PC-9 (cell line): ENCODE measurements around the gene SNCA. TPM values are rescaled to one million over a fixed set of nuclear protein-coding genes. Genes with fewer than 3 reads are reported as not detected.

ENCODE experiments used
- BruUV-seq: library from RNA; stranded (reverse); fragments of 400-500 nt; replicated peaks from 2 replicates; lab custom pipeline; 2021; lab: Mats Ljungman, UMichigan
- CTCF ChIA-PET: fragments of 300-600 bp; sonication (Branson Sonifier 250); formaldehyde crosslinking; loops from one replicate; lab custom pipeline; 2022; ENCODE audit warnings: antibody characterized with exemption; lab: Charles Lee
- POLR2A ChIA-PET: fragments of 300-600 bp; sonication (Branson Sonifier 250); formaldehyde crosslinking; loops from one replicate; lab custom pipeline; 2022; ENCODE audit warnings: antibody characterized with exemption; ENCODE audit not compliant: unreplicated experiment; lab: Charles Lee
- DNase-seq, 2 experiments: peaks; one replicate each; pipeline versions ENCODE4 v3.0.0 to v3.0.0-alpha.2; 2015 to 2022; ENCODE audit warnings: mixed read lengths in 1 of 2
- H2AFZ ChIP-seq: fragments of 200-600 bp; sonication (generic); 2 replicates; pipeline ENCODE4 v1.8.1; 2017; ENCODE audit warnings: antibody characterized with exemption
- H3F3A ChIP-seq: fragments of 200-600 bp; sonication (generic); 2 replicates; pipeline ENCODE4 v1.8.1; 2017; ENCODE audit warnings: antibody characterized with exemption, mild to moderate bottlenecking, low read depth; ENCODE audit not compliant: insufficient read depth
- H3K27ac ChIP-seq: fragments of 200-600 bp; sonication (generic); 2 replicates; pipeline ENCODE4 v1.6.1; 2016; ENCODE audit warnings: mixed run types
- H3K27me3 ChIP-seq: fragments of 200-600 bp; sonication (generic); 2 replicates; pipeline ENCODE4 v1.6.1; 2016; ENCODE audit warnings: low read depth, mixed run types; ENCODE audit not compliant: insufficient read depth
- H3K36me3 ChIP-seq: fragments of 200-600 bp; sonication (generic); 2 replicates; pipeline ENCODE4 v1.6.1; 2016; ENCODE audit warnings: low read depth, mixed run types
- H3K4me1 ChIP-seq: fragments of 200-600 bp; sonication (generic); replicated peaks from 2 replicates; pipeline ENCODE4 v1.6.1; 2016; ENCODE audit warnings: mixed run types; ENCODE audit not compliant: insufficient read depth
- H3K4me2 ChIP-seq: fragments of 200-600 bp; sonication (generic); 2 replicates; pipeline ENCODE4 v1.6.1; 2017; ENCODE audit warnings: mixed run types
- H3K4me3 ChIP-seq: fragments of 200-600 bp; sonication (generic); 2 replicates; pipeline ENCODE4 v1.6.1; 2016; ENCODE audit warnings: mixed run types
- H3K79me2 ChIP-seq: fragments of 200-600 bp; sonication (generic); 2 replicates; pipeline ENCODE4 v1.6.1; 2017; ENCODE audit warnings: low read depth, mixed run types
- H3K9me2 ChIP-seq: fragments of 200-600 bp; sonication (generic); 2 replicates; pipeline ENCODE4 v1.8.1; 2017; ENCODE audit warnings: mild to moderate bottlenecking; ENCODE audit not compliant: insufficient read depth
- H3K9me3 ChIP-seq: fragments of 200-600 bp; sonication (generic); 2 replicates; pipeline ENCODE4 v1.8.1; 2016; ENCODE audit warnings: low read depth; ENCODE audit not compliant: insufficient read depth
- H4K20me1 ChIP-seq: fragments of 200-600 bp; sonication (generic); 2 replicates; pipeline ENCODE4 v1.8.1; 2017; ENCODE audit not compliant: insufficient read depth
- EZH2 ChIP-seq: fragments of 200-600 bp; sonication (generic); IDR thresholded peaks from 2 replicates; pipeline ENCODE4 v1.8.0; 2017; ENCODE audit warnings: antibody characterized with exemption, low read depth
- intact Hi-C: fragments of 100-400 bp; cut with micrococcal nuclease; formaldehyde crosslinking; loops from one replicate; pipeline ENCODE4 v1.10.0; 2022; ENCODE audit not compliant: unreplicated experiment
- total RNA-seq: library from RNA; stranded (reverse); gene quantifications from 2 replicates; pipeline ENCODE4 v1.2.3, GENCODE V29; 2021
- TF ChIP-seq, protein P1 (sequence below): fragments of 200-600 bp; sonication (generic); conservative IDR thresholded peaks from 2 replicates; pipeline ENCODE4 v1.6.1; 2017; ENCODE audit warnings: mixed run types, antibody characterized with exemption, mild to moderate bottlenecking, moderate library complexity

SNCA gene
- total RNA-seq, 1 experiment from 2014 or later = 4.8 TPM

DNA sequence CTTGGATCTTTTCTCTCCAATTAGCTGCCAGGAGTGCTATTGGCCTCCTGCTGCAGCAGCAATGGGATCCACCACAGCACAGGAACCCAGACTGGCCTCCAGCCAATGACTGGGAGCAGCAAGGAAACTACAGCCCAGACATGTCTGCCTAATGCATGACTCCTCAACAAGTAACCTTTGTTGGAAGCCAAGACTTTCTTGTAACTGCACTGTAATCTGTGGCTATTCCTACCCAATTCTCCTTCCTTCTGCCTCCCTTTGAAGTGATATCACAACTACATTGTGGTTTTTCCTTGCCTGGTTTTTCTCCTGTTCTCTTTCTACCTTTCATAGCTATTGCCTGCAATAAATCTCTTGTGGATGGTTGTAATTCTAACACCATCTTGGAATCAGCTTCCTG is 39.8 kb downstream of the SNCA start:
- Histone ChIP-seq H3K9me3 (no peaks in the 10 kb centered on the region), H3K4me3 (no peak overlapping the region), H4K20me1 (no peaks in the 10 kb centered on the region), H3K27ac (no peak overlapping the region), H3F3A (no peaks in the 10 kb centered on the region), H3K79me2 (no peaks in the 10 kb centered on the region), H2AFZ (no peak overlapping the region), H3K4me1 (no peaks in the 10 kb centered on the region), H3K4me2 (no peak overlapping the region), H3K27me3 (no peaks in the 10 kb centered on the region), H3K36me3 (no peaks in the 10 kb centered on the region), H3K9me2 (no peaks in the 10 kb centered on the region)
- BruUV-seq = no TSS peak
- DNase-seq = no peak
- ChIA-PET CTCF (no interaction called here), POLR2A (no interaction called here)
- TF ChIP-seq, protein P1, sequence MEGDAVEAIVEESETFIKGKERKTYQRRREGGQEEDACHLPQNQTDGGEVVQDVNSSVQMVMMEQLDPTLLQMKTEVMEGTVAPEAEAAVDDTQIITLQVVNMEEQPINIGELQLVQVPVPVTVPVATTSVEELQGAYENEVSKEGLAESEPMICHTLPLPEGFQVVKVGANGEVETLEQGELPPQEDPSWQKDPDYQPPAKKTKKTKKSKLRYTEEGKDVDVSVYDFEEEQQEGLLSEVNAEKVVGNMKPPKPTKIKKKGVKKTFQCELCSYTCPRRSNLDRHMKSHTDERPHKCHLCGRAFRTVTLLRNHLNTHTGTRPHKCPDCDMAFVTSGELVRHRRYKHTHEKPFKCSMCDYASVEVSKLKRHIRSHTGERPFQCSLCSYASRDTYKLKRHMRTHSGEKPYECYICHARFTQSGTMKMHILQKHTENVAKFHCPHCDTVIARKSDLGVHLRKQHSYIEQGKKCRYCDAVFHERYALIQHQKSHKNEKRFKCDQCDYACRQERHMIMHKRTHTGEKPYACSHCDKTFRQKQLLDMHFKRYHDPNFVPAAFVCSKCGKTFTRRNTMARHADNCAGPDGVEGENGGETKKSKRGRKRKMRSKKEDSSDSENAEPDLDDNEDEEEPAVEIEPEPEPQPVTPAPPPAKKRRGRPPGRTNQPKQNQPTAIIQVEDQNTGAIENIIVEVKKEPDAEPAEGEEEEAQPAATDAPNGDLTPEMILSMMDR = no peak
- no peak for TF ChIP-seq EZH2
- intact Hi-C loops = no loop called here

DNA sequence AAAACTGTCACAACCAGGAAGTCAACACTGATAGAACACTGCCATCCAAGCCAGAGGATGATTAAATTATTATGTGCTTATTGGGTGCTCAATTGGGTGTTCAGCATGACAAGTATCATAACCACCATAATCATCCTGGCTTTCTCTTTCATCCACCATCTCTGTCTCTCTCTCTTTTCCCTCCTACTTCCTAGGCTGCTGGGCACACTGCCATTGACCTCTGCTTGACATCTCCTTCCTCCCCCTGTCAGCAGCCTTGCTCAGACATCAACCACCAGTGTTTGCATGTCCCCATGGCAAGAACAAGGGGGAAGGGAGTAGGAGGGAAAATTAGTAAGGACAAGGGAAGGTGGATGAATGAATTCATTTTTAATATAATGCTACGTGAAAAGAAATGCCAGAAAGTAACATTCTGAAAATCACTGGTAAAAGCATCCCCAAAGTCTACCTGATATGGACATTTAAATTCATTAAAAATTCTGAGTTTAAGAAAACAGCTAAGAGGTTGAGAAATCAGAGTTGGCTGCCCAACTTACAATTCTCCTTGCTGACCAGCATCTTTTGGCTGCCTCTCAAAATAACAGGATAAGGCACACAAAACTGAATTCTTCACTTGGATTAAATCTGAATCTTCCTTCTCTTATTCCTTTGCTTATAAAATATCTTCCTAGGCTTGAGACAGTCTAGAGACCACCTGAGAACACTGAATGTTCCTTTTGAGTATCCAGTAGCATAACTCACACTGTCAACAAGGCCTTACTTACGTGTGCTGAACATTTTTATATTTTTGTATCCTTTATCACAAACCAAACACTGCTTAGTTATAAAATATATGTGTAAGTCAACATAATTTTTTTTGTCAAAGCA is 48.5 kb downstream of the SNCA start:
- H2AFZ ChIP-seq = no peak overlapping the region
- no peak for DNase-seq
- H3K9me3 ChIP-seq = no peaks in the 10 kb centered on the region
- H3K9me2 ChIP-seq = no peaks in the 10 kb centered on the region
- intact Hi-C loops = no loop called here
- ChIA-PET POLR2A (no interaction called here), CTCF (no interaction called here)
- no peaks in the 10 kb centered on the region for H3K27me3 ChIP-seq
- no peak overlapping the region for H3K4me3 ChIP-seq
- no peaks in the 10 kb centered on the region for H3K4me1 ChIP-seq
- no peaks in the 10 kb centered on the region for H3K79me2 ChIP-seq
- no peaks in the 10 kb centered on the region for H3K36me3 ChIP-seq
- no peaks in the 10 kb centered on the region for H3F3A ChIP-seq
- no TSS peak for BruUV-seq
- no peak overlapping the region for H3K27ac ChIP-seq
- H4K20me1 ChIP-seq = no peaks in the 10 kb centered on the region
- TF ChIP-seq EZH2 = no peak
- TF ChIP-seq, protein P1 = no peak
- no peak overlapping the region for H3K4me2 ChIP-seq

DNA sequence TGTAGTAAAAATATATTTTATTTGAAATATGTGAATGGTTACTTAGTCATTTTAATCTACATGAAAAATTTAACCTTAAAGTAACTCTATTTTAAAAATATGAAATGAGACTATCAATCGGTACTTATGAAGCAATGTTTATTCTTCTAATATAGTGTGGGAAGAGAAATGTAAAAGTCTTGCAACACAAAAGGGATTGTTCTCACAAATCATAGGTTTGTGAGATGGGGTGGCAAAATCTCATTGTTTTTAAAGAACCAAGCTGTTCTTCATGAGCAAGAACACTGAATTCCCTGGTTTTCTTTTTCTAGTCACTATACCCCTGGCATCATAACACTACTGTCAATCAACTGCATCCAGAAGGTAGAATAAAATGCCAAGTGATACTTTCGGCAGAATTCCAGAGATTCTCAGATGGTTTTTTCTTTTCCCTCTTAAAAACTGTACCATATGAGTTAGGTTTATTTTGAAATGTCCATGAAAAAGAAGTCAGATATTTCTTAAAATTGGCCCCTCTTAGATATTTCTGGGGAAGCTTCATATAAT is 52.2 kb downstream of the SNCA start:
- Histone ChIP-seq H3K4me2 (no peak overlapping the region), H4K20me1 (no peaks in the 10 kb centered on the region), H2AFZ (no peak overlapping the region), H3K4me3 (no peak overlapping the region), H3K27me3 (no peaks in the 10 kb centered on the region), H3F3A (no peaks in the 10 kb centered on the region), H3K27ac (no peak overlapping the region), H3K36me3 (no peaks in the 10 kb centered on the region), H3K9me3 (no peaks in the 10 kb centered on the region), H3K9me2 (no peaks in the 10 kb centered on the region), H3K79me2 (no peaks in the 10 kb centered on the region), H3K4me1 (no peaks in the 10 kb centered on the region)
- CTCF ChIA-PET = no interaction called here
- no peak for TF ChIP-seq EZH2
- TF ChIP-seq, protein P1 = no peak
- no peak for DNase-seq
- BruUV-seq = no TSS peak
- POLR2A ChIA-PET = no interaction called here
- intact Hi-C loops = no loop called here
